Measurements from ENCODE around the gene PCGF1. TPM values are rescaled to one million over a fixed set of nuclear protein-coding genes. Genes with fewer than 3 reads are reported as not detected.

The PCGF1 gene
- total and polyA plus RNA-seq, 2 of the 13 experiments (the other 11 are each of a cell fraction or from before 2014, with no cell fraction given) = 20.4 to 22.6 TPM

GRCh38 chr2:74503506-74504475, 3.7 kb downstream of the PCGF1 start (continued):
- TF ChIP-seq ZNF333 (CRISPR knock-in tag; IDR thresholded peaks at IDR 0.05; ENCODE audit: borderline replicate concordance) (no peak), ZNF616 (CRISPR knock-in tag; IDR thresholded peaks at IDR 0.05; ENCODE audit: low read depth) (no peak), ZNF12 (CRISPR knock-in tag; IDR thresholded peaks at IDR 0.05) (no peak), ZNF121 (CRISPR knock-in tag; IDR thresholded peaks at IDR 0.05) (no peak), ZNF317 (CRISPR knock-in tag; IDR thresholded peaks at IDR 0.05) (no peak), MYC (CRISPR knock-in tag; IDR thresholded peaks at IDR 0.05; ENCODE audit: borderline replicate concordance) (no peak)

GRCh38 chr2:74502720-74503505, 4.6 kb downstream of the PCGF1 start:
- WGBS (ENCODE audit: low lambda C conversion rate) = 1% methylated on average over 45 of the region's 67 CpGs
- H3K36me3 ChIP-seq (replicated peaks in 1 of 2; ENCODE audit: control insufficient read depth in 1 of 2, insufficient read depth in 2 of 2, low read length in 2 of 2) = no peaks in the 10 kb centered on the region; a peak in 3 of 5 replicates
- H3K4me3 ChIP-seq (replicated peaks in 1 of 3; ENCODE audit: insufficient read depth in 1 of 3, low read depth in 2 of 3, low read length in 3 of 3) = peak overlapping the region; percentile 67 to 86 (median 82)
- H3K9ac ChIP-seq (ENCODE audit: insufficient read depth, low read depth, low read length) = peak overlapping the region; percentile 83
- no peak overlapping the region for H2AFZ ChIP-seq (ENCODE audit: low read length)
- H3K9me3 ChIP-seq (ENCODE audit: low read length) = no peaks in the 10 kb centered on the region
- FAIRE-seq (no peak), ATAC-seq (peak; percentile 22), DNase-seq (ENCODE audit: low spot score) (peak; percentile 63)
- no peaks in the 10 kb centered on the region for H4K20me1 ChIP-seq (ENCODE audit: insufficient read depth, low read length)
- intact Hi-C loops (cut with micrococcal nuclease; ENCODE audit: unreplicated experiment) (loop anchor here (1.0 kb wide), 1 partner anchor 20 kb away; the partner anchor contains the start of gene TTC31), in situ Hi-C loops (cut with HindIII; ENCODE audit: extremely low pct_ligation_motif_present, low pct_unique_long_range_greater_than_20kb) (no loop called here)
- peaks cover 54% of the 10 kb centered on the region for H3K79me2 ChIP-seq (ENCODE audit: insufficient read depth, low read length)
- peak overlapping the region; percentile 89 for H3K27ac ChIP-seq (ENCODE audit: extremely low read length, insufficient read depth, low read length)
- BruUV-seq (replicated peaks) = TSS peak; percentile 65
- CTCF ChIA-PET (ENCODE audit: low intra/inter-chr PET ratio, low total read pairs) = interaction anchor here (1.5 to 2.9 kb wide), 2 partner anchors 14 to 20 kb away, joined by 5 to 20 read pairs; partner anchors contain the start of genes CCDC142 and TTC31
- peaks cover 68% of the 10 kb centered on the region for H3K4me1 ChIP-seq (ENCODE audit: insufficient read depth, low read length)
- no peaks in the 10 kb centered on the region; a peak in 1 of 5 replicates for H3K27me3 ChIP-seq (ENCODE audit: control insufficient read depth in 1 of 2, insufficient read depth in 2 of 2, low read length in 2 of 2)
- peak overlapping the region; percentile 92 for H3K4me2 ChIP-seq (ENCODE audit: low read depth, low read length)
- POLR2A ChIA-PET = interaction anchor here (1.0 to 16.5 kb wide), 22 partner anchors 8 to 324 kb away, joined by 3 to 795 read pairs (median 14); partner anchors contain the start of genes AUP1, CCDC142, DQX1 and HTRA2
- TF ChIP-seq REXO4 (CRISPR knock-in tag; IDR thresholded peaks at IDR 0.05; ENCODE audit: borderline replicate concordance) (peak; percentile 41; the same call in 1 of the 2 replicates), EHMT2 (IDR thresholded peaks at IDR 0.05; ENCODE audit: borderline replicate concordance, low read depth, low read length) (no peak), FOXC1 (CRISPR knock-in tag; IDR thresholded peaks at IDR 0.05; ENCODE audit: borderline replicate concordance) (peak; percentile 50; the same call in 1 of the 2 replicates), ZNF614 (CRISPR knock-in tag; IDR thresholded peaks at IDR 0.05; ENCODE audit: borderline replicate concordance) (peak; percentile 48; the same call in 1 of the 2 replicates), MTF2 (CRISPR knock-in tag; IDR thresholded peaks at IDR 0.05; ENCODE audit: borderline replicate concordance) (peak; percentile 62; the same call in 1 of the 2 replicates), ZNF687 (CRISPR knock-in tag; IDR thresholded peaks at IDR 0.05) (peak; percentile 92), NFE2L2 (IDR thresholded peaks at IDR 0.05; ENCODE audit: low read length) (no peak), KDM5B (CRISPR knock-in tag; IDR thresholded peaks at IDR 0.05; ENCODE audit: borderline replicate concordance) (peak; percentile 86), SRSF9 (IDR thresholded peaks at IDR 0.05; ENCODE audit: borderline replicate concordance, insufficient read depth, low read depth, low read length, poor library complexity, severe bottlenecking) (no peak), MIER2 (CRISPR knock-in tag; IDR thresholded peaks at IDR 0.05) (no peak)
